Panc1 (cell line): ENCODE results near the gene GRIK1. TPM values are rescaled to one million over a fixed set of nuclear protein-coding genes. Genes with fewer than 3 reads are reported as not detected.

Experiments used
- ATAC-seq: fragments of 200-7000 bp; cut with Tn5 transposase; 2 replicates; pipeline ENCODE4 v1.9.1; 2020; ENCODE audit warnings: mild to moderate bottlenecking, moderate library complexity
- BruUV-seq: library from RNA; stranded (reverse); fragments of 400-500 nt; replicated peaks from 2 replicates; lab custom pipeline; 2021; lab: Mats Ljungman, UMichigan
- CTCF ChIA-PET: fragments of 300-600 bp; sonication (Branson Sonifier 250); formaldehyde crosslinking; loops from one replicate; lab custom pipeline; 2022; ENCODE audit warnings: antibody characterized with exemption; lab: Charles Lee
- POLR2A ChIA-PET: fragments of 300-600 bp; sonication (Branson Sonifier 250); formaldehyde crosslinking; loops from one replicate; lab custom pipeline; 2022; ENCODE audit warnings: antibody characterized with exemption; lab: Charles Lee
- DNase-seq: peaks from one replicate; pipeline ENCODE4 v3.0.0-alpha.2; 2010; ENCODE audit warnings: low read depth, low spot score
- H3K27ac ChIP-seq: 2 replicates; pipeline ENCODE4 v1.5.1; 2011; ENCODE audit warnings: mild to moderate bottlenecking, low read length, inconsistent platforms
- H3K27me3 ChIP-seq: fragments of 200-500 bp; sonication (Bioruptor generic); 2 replicates; pipeline ENCODE4 v1.6.0; 2014; ENCODE audit warnings: low read length, inconsistent platforms; ENCODE audit not compliant: control insufficient read depth, insufficient read depth
- H3K36me3 ChIP-seq: fragments of 200-500 bp; sonication (Bioruptor generic); 2 replicates; pipeline ENCODE4 v1.5.1; 2014; ENCODE audit warnings: inconsistent platforms, mild to moderate bottlenecking, low read length, moderate library complexity; ENCODE audit not compliant: control insufficient read depth, insufficient read depth
- H3K4me1 ChIP-seq: 2 replicates; pipeline ENCODE4 v1.5.1; 2011; ENCODE audit warnings: inconsistent platforms, mild to moderate bottlenecking, low read length, moderate library complexity; ENCODE audit not compliant: control insufficient read depth, insufficient read depth
- H3K4me3 ChIP-seq, 2 experiments: 2 replicates each; pipeline ENCODE4 v1.5.1; 2011 to 2012; ENCODE audit warnings: low read depth in 2 of 2, low read length in 2 of 2, mild to moderate bottlenecking in 2 of 2, inconsistent platforms in 1 of 2, moderate library complexity in 1 of 2
- H3K9me3 ChIP-seq: fragments of 200-500 bp; sonication (Bioruptor generic); 2 replicates; pipeline ENCODE4 v1.5.1; 2014; ENCODE audit warnings: low read depth, mild to moderate bottlenecking, inconsistent platforms, low read length, moderate library complexity; ENCODE audit not compliant: control insufficient read depth, insufficient read depth
- CTCF ChIP-seq: fragments of 450-650 bp; IDR thresholded peaks from 2 replicates; pipeline ENCODE4 v1.5.1; 2017; ENCODE audit warnings: mild to moderate bottlenecking
- POLR2AphosphoS5 ChIP-seq: IDR thresholded peaks from 2 replicates; pipeline ENCODE4 v1.6.1; 2012; ENCODE audit warnings: mild to moderate bottlenecking, low read depth, low read length, moderate library complexity
- REST ChIP-seq, 2 experiments: IDR thresholded peaks; 2 replicates each; pipeline ENCODE4 v1.6.1; 2011 to 2012; ENCODE audit warnings: low read depth in 2 of 2, control low read depth in 1 of 2, low read length in 1 of 2, mild to moderate bottlenecking in 1 of 2, moderate library complexity in 1 of 2; ENCODE audit not compliant: insufficient read depth in 1 of 2
- SIN3A ChIP-seq: IDR thresholded peaks from 2 replicates; pipeline ENCODE4 v1.6.1; 2012; ENCODE audit warnings: low read depth, mild to moderate bottlenecking, low read length, moderate library complexity, borderline replicate concordance; ENCODE audit not compliant: insufficient read depth
- TCF7L2 ChIP-seq: IDR thresholded peaks from 2 replicates; pipeline ENCODE4 v1.6.1; 2011; ENCODE audit warnings: mild to moderate bottlenecking, low read depth, low read length, inconsistent platforms
- in situ Hi-C: cut with HindIII; loops from 2 replicates; pipeline ENCODE4 v1.10.0; 2016; ENCODE audit warnings: low sequenced_read_pairs, low pct_unique_long_range_greater_than_20kb
- intact Hi-C: fragments of 100-400 bp; cut with micrococcal nuclease; formaldehyde crosslinking; loops from one replicate; pipeline ENCODE4 v1.10.0; 2022; ENCODE audit not compliant: unreplicated experiment
- total RNA-seq: library from RNA; stranded (reverse); gene quantifications from one replicate; pipeline ENCODE4 v1.2.1, GENCODE V29; 2021; ENCODE audit not compliant: unreplicated experiment

GRIK1 gene
- total RNA-seq, 1 experiment from 2014 or later: not detected

GRCh38 chr21:29763674-29764073 is 176.1 kb downstream of the GRIK1 start:
- no peaks in the 10 kb centered on the region for H3K4me1 ChIP-seq
- in situ Hi-C loops (no loop called here), intact Hi-C loops (no loop called here)
- H3K4me3 ChIP-seq: no peak overlapping the region
- H3K9me3 ChIP-seq: no peaks in the 10 kb centered on the region
- BruUV-seq: no TSS peak
- no peaks in the 10 kb centered on the region for H3K36me3 ChIP-seq
- ATAC-seq: no peak
- ChIA-PET POLR2A (no interaction called here), CTCF (no interaction called here)
- DNase-seq: no peak
- no peak overlapping the region for H3K27ac ChIP-seq
- H3K27me3 ChIP-seq: no peaks in the 10 kb centered on the region
- TF ChIP-seq TCF7L2 (no peak), REST (IDR thresholded peaks at IDR 0.05; ENCODE audit: insufficient read depth in 1 of 2, low read depth in 2 of 2, low read length in 1 of 2) (no peak)

GRCh38 chr21:29762570-29763082 is 177.2 kb downstream of the GRIK1 start:
- Histone ChIP-seq H3K27ac (no peak overlapping the region), H3K9me3 (no peaks in the 10 kb centered on the region), H3K4me1 (no peaks in the 10 kb centered on the region), H3K36me3 (no peaks in the 10 kb centered on the region), H3K27me3 (no peaks in the 10 kb centered on the region), H3K4me3 (no peak overlapping the region)
- ChIA-PET CTCF (no interaction called here), POLR2A (no interaction called here)
- BruUV-seq: no TSS peak
- DNase-seq: no peak
- intact Hi-C loops (no loop called here), in situ Hi-C loops (no loop called here)
- TF ChIP-seq TCF7L2 (no peak), REST (IDR thresholded peaks at IDR 0.05; ENCODE audit: insufficient read depth in 1 of 2, low read depth in 2 of 2, low read length in 1 of 2) (no peak), SIN3A (no peak), CTCF (no peak), POLR2AphosphoS5 (no peak)
- no peak for ATAC-seq
